Stimulated activated CD4-positive, alpha-beta T cell treated with anti-CD3 and anti-CD28 coated beads, Interleukin-1b, Interleukin-23, amount 100 ng/mL, for 4 hours (primary cell): ENCODE data around the gene ADAM19.
A peak's percentile ranks its signal among the peaks of the same experiment; 100 is the strongest.

Experiments
- DNase-seq, 2 donors: peaks; one replicate each; pipeline ENCODE4 v3.0.0-alpha.2; 2020; ENCODE audit warnings: low read depth in 2 of 2

ADAM19 gene

DNA sequence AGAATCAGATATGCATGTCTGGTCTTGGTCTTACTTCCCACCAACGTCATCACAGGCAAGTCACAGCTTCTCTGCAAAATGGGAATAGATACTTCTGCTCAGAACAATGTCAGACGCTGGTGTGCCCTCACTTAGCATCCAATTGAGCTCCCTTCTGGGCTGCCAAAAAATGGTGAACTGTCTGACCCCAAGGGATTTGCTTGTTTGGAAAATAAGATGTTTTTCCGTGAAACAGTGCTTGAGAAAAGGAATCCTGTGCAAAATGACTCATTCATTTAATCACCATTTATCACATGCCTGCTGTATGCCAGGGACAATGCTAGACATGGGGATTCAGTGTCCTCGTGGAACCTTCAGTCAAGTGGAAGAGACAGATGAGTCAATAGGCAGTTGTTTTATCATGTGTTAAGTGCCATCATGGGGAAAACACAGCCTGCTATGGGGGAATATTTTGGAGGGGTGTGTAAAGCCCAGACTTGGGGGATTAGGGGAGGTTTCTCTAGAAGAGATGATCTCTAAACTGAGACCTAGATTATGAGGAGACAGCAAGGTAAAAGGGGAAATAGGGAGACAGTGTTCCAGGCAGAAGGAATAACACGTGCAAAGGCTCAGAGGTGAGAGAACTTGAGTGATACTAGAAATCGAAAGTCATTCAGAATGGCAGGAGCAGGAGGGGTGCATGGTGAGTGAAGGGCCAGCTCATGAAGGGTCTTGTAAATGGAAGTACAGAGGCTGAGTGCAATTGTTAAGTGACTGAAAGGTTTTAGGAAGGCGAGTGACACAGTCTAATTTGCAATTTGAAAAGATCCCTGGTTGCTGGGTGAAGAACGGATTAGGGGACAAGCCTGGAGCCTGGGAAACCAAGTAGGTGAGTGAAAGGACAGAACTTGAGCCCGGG, 111.7 kb downstream of the ADAM19 start:
- no peak for DNase-seq

GRCh38 chr5:157463081-157463480, 112.5 kb downstream of the ADAM19 start:
- no peak for DNase-seq

GRCh38 chr5:157460921-157461792, 114.4 kb downstream of the ADAM19 start:
- DNase-seq: no peak

DNA sequence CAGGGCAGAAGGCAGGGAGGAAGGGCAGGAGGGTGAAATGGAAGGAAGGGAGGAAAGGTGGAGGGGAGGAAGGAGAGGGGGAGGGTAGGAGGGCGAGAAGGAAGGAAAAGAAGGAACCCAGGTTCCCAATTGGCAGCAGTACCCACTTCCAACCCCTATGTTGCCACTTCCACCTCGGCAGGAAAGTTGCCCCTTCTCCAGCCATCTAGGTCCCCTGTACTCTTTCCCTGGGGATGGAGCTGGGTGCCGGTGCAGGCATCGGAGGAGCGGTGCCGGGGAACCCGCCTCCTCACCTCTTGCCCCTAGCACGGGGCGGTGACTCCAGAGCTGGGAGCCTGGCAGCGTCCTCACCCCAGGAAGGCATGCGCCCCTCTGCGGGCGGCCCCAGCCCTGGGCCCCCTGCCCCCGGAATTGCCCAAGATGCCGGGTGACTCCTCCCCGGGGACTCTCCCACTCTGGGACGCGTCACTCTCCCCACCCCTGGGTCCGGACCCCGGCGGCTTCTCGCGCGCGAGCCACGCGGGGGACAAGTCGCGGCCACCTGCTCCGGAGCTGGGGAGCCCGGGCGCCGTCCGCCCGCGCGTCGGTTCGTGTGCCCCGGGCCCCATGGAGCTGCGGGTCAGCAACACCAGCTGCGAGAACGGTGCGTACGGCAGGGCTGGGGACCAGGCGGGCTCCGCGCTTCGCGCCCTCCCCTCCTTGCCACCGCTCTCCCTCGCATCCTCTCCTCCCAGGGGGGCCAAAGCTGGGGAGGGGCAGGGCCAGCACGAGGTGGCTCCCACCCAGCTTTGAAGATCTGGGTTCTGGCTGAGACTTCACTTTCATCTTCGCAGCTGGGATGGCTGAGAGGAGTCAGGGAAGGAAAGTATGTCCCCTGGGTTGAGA, 115.6 kb downstream of the ADAM19 start, which contains the start of gene NIPAL4:
Gene NIPAL4 (plus strand): TSS at position 499 of the 885 bp plus-strand sequence. CDS start 108 bp downstream, at position 607.
- peak; percentile 31 to 44 for DNase-seq

GRCh38 chr5:157458835-157459234, 116.7 kb downstream of the ADAM19 start:
- no peak for DNase-seq

DNA sequence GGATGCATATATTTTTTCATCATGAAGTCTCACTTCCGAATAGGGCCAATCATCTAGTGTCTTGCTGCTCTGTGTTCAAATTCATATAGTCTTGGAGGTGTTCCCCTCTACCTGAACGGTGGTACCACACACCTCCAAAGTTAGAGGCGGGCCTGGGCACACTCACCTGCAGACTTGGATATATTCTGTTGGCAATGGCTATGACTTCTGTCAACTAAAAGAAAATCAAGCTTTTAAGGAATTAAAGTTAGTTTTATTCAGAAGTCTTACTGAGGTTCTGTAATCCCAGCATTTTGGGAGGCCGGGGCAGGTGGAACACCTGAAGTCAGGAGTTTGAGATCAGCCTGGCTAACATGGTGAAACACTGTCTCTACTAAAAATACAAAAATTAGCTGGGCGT, 118.2 kb downstream of the ADAM19 start:
- DNase-seq: no peak

DNA sequence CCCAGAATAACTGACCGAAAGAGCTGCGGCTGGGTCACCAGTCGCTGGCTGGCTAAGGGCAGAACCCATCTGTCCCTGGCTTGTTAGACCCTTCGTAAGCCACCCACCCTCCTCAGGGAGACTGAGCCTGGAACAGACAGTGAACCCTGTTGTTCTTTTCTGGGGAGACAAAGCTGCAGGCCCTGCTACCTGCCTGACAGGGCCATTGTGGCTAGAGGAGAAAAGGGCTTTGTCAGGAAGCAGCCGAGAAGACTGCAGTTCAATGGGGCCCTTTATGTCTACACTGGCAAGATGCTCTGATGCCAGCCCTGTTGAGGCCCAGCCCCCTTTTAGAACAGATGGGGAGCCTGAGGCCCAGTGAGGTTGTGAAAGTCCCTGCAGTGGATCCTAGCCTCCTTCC, 119.3 kb downstream of the ADAM19 start:
- no peak for DNase-seq

- DNase-seq: no peak
Observed at GRCh38 chr5:157455057-157455456, 120.5 kb downstream of the ADAM19 start.

GRCh38 chr5:157454273-157454672, 121.3 kb downstream of the ADAM19 start:
- DNase-seq: no peak

- no peak for DNase-seq
Observed at GRCh38 chr5:157451806-157452205, 123.8 kb downstream of the ADAM19 start.

DNA sequence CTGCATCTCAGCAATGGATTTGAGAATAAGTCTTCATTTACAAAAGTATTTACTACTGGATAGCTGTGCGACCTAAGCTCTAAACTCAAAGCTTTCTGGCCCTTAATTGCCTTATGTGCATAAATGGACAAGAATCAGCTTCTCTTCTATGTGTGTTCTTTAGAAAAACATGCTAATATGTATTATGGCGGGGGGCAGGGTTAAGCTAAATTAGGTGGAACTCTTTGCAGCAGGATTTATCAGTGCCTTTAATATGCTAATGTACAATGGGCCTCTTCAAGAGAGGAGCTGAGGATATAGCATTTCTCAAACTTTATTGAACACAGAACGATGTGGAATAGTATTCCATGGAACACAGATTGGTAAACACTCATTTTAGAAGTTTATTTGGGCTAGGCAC, 125.6 kb downstream of the ADAM19 start:
- no peak for DNase-seq

DNA sequence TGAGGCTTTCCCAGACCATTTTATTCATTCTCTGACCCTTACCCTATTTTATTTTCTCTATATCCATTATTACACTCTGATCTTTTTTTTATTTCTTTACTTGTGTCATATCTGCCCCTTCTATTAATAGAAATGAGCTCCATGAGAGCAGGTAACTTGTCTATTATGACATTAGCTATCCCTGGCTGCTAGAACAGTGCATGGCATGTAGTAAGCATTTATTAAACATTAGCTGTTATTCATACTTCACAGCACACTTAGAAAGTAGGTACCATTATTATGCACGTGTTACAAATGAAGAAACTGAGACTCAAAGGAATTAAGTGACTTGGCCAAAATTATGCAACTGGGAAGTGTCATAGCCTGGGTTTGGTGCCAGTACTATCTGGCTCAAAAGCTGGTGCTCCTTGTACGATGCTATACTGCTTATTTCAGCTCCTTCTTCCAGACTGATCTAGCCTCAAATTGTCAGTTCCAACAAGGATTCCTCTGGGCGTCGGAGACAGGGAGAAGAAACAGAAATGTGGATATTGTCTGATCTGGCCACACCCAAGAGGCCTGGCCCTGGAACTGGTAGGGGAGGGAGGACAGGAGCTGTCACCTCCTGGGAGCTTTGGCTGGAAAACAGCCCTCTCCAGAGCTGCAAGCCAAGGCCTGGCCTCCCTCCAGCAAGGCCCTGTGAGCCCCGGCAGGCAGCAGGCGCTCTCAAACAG, 126.4 kb downstream of the ADAM19 start:
- no peak for DNase-seq

GRCh38 chr5:157447201-157447637, 128.4 kb downstream of the ADAM19 start:
- no peak for DNase-seq

GRCh38 chr5:157446412-157446935, 129.1 kb downstream of the ADAM19 start:
- no peak for DNase-seq

DNA sequence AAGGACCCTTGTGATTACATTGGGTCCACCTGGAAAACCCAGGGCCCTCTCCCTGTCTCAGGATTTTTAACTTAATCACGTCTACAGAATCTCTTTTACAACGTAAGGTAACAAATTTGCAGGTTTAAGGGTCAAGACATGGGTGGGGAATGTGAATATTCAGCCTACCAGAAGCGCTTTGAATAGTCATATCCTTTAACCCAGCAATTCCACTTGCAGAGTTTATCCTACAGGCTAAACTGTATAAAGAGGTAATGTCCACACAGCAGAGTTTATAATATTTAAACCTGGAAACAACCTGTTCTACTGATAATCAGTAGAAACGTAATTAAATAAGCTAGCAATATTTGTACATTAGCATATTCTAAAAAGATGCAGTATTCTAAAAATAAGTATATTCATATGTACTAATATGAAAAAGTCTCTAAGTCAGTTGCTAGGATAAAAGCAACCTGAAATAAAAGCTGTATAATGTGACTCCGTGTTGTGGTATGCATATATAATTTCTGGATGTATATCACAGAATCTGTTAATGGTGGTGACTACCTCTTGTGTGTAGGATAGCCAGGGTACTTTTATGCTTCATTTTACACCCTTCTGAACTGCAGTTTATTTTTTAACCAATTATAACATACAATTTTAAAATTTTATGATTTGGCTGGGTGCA, 129.7 kb downstream of the ADAM19 start:
- no peak for DNase-seq

DNA sequence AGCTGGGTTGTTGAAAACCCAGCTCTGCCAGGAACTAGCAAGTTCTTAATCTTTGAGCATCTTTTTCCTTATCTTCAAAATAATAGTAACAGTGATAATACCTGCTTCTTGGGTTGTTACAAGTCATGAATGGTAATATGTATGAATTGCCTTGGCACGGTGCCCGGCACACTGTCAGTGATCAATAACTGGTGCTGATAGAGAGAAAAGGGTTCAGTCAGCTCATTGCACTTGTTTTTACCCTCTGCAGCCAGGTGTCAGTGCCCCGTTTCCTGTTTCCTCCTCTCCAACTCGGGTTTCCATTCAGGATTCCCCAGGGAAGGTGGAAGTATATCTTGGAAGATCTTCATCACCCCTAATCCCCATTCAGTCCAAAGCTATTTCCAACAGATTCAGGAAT, 131.4 kb downstream of the ADAM19 start:
- no peak for DNase-seq

GRCh38 chr5:157443041-157443549, 132.5 kb downstream of the ADAM19 start:
- no peak for DNase-seq

DNA sequence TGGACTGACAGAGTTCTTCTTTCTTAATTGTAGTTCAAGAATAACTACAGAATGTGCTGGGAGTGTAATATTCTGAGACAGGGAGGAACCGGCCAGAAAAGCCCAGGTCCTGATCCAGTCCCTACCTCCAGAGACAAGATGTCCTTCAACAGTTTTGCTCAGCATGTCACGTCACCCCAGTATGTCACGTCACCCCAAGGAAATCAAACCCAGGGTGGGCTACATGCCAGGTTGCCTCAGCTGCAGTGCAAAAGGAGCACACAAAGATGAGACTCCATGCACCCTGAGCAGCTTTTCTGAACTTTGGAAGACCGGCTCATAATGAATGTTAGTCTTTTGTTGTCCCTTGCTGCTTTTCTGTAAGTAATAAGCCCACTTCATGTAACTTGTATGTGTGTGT, 141.5 kb downstream of the ADAM19 start:
- no peak for DNase-seq

- peak in 1 of 2 donors; percentile 26 for DNase-seq
Observed at GRCh38 chr5:157431544-157432200, 143.9 kb downstream of the ADAM19 start.
